OCI-LY3 (cell line): ENCODE data around the gene BCKDK.
"Not testable (repeated sequence)": the region's sequence is repeated elsewhere in the genome, so short reads cannot be mapped to it uniquely, and the experiment has no call there.

Experiments used
- H2AFZ ChIP-seq: fragments of 200-600, 300-600 bp; shearing (Covaris generic); 2 replicates; pipeline ENCODE4 v1.6.0; 2014; ENCODE audit warnings: antibody characterized with exemption, low read depth, low read length
- H3K27ac ChIP-seq: fragments of 200-600, 300-600 bp; sonication (generic); 2 replicates; pipeline ENCODE4 v1.5.1; 2014; ENCODE audit warnings: mild to moderate bottlenecking, low read length, moderate library complexity, mixed read lengths
- H3K27me3 ChIP-seq: fragments of 200-600, 300-600 bp; sonication (generic); 2 replicates; pipeline ENCODE4 v1.6.1; 2014; ENCODE audit warnings: low read depth, low read length, mixed read lengths
- H3K36me3 ChIP-seq: fragments of 200-600, 300-600 bp; sonication (generic); replicated peaks from 2 replicates; pipeline ENCODE3; 2014; ENCODE audit warnings: low read depth, low read length, mixed read lengths
- H3K4me1 ChIP-seq: fragments of 300-600, 200-600 bp; sonication (generic); 2 replicates; pipeline ENCODE4 v1.6.1; 2014; ENCODE audit warnings: low read length, mixed read lengths
- H3K4me2 ChIP-seq: fragments of 200-600, 300-600 bp; sonication (generic); 2 replicates; pipeline ENCODE4 v1.6.1; 2014; ENCODE audit warnings: low read length, mixed read lengths
- H3K4me3 ChIP-seq: fragments of 300-600, 200-600 bp; sonication (generic); 2 replicates; pipeline ENCODE4 v1.5.1; 2014; ENCODE audit warnings: antibody characterized with exemption, mild to moderate bottlenecking, low read length, moderate library complexity
- H3K79me2 ChIP-seq: fragments of 300-600, 200-600 bp; shearing (Covaris generic); 2 replicates; pipeline ENCODE4 v1.6.1; 2014; ENCODE audit warnings: mild to moderate bottlenecking, low read length, mixed read lengths
- H3K9ac ChIP-seq: fragments of 300-600, 200-600 bp; shearing (Covaris generic); 2 replicates; pipeline ENCODE4 v1.6.0; 2014; ENCODE audit warnings: mild to moderate bottlenecking, low read length, moderate library complexity
- H3K9me3 ChIP-seq: fragments of 200-600, 300-600 bp; shearing (Covaris generic); 2 replicates; pipeline ENCODE4 v1.6.1; 2014; ENCODE audit warnings: low read length, mixed read lengths; ENCODE audit not compliant: insufficient read depth
- H4K20me1 ChIP-seq: fragments of 200-600, 300-600 bp; sonication (generic); 2 replicates; pipeline ENCODE4 v1.6.1; 2016; ENCODE audit warnings: low read length, mixed read lengths; ENCODE audit not compliant: insufficient read depth
- CTCF ChIP-seq: fragments of 200-600, 300-600 bp; sonication (generic); IDR thresholded peaks from 2 replicates; pipeline ENCODE4 v1.5.1; 2014; ENCODE audit warnings: antibody characterized with exemption, low read length, low read depth
- EZH2phosphoT487 ChIP-seq: fragments of 200-600 bp; shearing (Covaris generic); IDR thresholded peaks from 2 replicates; pipeline ENCODE4 v1.6.1; 2018; ENCODE audit warnings: antibody characterized with exemption, mixed run types, low read depth

Gene BCKDK

GRCh38 chr16:31094088-31094423 lies 14.1 kb upstream of the BCKDK start:
- Histone ChIP-seq H3K36me3 (peaks cover 11% of the 10 kb centered on the region), H3K4me2 (peak overlapping the region; percentile 80), H2AFZ (peak overlapping the region; percentile 96; the same call in 1 of the 2 replicates), H3K9me3 (no peaks in the 10 kb centered on the region), H3K4me3 (peak overlapping the region; percentile 85), H3K9ac (peak overlapping the region; percentile 85), H4K20me1 (0 out of 2 replicates have a peak, but pooled peaks cover 4% of the 10 kb centered on the region), H3K79me2 (peaks cover 39% of the 10 kb centered on the region), H3K27ac (peak overlapping the region; percentile 71), H3K4me1 (peaks cover 12% of the 10 kb centered on the region), H3K27me3 (no peaks in the 10 kb centered on the region)
- TF ChIP-seq EZH2phosphoT487, result no peak
- TF ChIP-seq CTCF, result no peak

DNA sequence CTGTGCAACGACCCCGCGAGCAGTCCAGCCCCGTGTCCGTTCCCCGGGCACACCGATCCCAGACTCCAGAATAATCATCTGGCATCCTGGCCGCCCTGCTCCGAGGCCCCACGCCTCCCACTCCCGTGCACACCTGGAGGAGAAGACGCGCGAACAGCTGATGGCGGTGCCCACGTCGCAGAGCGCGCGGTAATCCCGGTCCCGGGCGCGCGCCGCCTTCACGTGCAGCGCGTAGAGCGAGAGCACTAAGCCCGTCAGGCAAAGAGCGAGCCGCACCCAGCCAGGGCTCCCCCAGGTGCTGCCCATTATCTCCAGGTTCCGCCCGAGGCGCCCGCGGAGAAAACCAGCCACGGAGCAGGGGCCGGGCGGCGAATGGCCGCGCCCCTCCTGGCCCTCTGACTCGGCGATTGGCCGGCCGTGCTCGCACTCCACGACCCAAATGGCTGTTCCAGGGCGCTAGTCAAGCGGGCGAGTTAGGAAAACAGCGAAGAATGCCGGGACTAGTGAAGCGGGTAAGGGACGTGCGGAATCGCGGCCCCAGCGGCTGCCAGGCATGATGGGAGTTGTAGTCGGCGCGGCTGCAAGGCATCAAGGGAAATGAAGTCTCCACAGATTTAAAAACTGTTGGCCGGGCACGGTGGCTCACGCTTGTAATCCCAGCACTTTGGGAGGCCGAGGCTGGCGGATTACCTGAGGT lies 13.6 kb upstream of the BCKDK start, which contains the start of gene VKORC1:
Gene VKORC1 (minus strand): TSS at position 374 of the 697 bp plus-strand sequence. CDS start 68 bp downstream, at position 306.
- Histone ChIP-seq H3K27me3 (no peaks in the 10 kb centered on the region), H3K79me2 (peaks cover 39% of the 10 kb centered on the region), H3K36me3 (peaks cover 11% of the 10 kb centered on the region), H3K9ac (peak within 1 kb of the TSS; percentile 85), H3K4me3 (peak within 1 kb of the TSS; percentile 85), H3K4me1 (peaks cover 12% of the 10 kb centered on the region), H3K4me2 (peak within 1 kb of the TSS; percentile 80), H3K27ac (peak within 1 kb of the TSS; percentile 71), H4K20me1 (0 out of 2 replicates have a peak, but pooled peaks cover 4% of the 10 kb centered on the region), H2AFZ (peak within 1 kb of the TSS; percentile 96), H3K9me3 (no peaks in the 10 kb centered on the region)
- no peak for TF ChIP-seq EZH2phosphoT487

- Histone ChIP-seq H2AFZ (no peak overlapping the region), H3K9me3 (no peaks in the 10 kb centered on the region), H3K4me1 (peaks cover 8% of the 10 kb centered on the region), H3K27me3 (no peaks in the 10 kb centered on the region), H3K27ac (no peak overlapping the region), H3K36me3 (no peaks in the 10 kb centered on the region), H4K20me1 (no peaks in the 10 kb centered on the region), H3K4me2 (no peak overlapping the region), H3K4me3 (no peak overlapping the region), H3K9ac (no peak overlapping the region), H3K79me2 (no peaks in the 10 kb centered on the region)
- TF ChIP-seq EZH2phosphoT487 (no peak), CTCF (no peak)
Measured at GRCh38 chr16:31099860-31100638, 8.1 kb upstream of the BCKDK start.

- H3K36me3 ChIP-seq, H3K9me3 ChIP-seq, H2AFZ ChIP-seq, H3K4me1 ChIP-seq, H3K4me2 ChIP-seq, H3K4me3 ChIP-seq, H3K79me2 ChIP-seq, H3K9ac ChIP-seq, H3K27me3 ChIP-seq, H4K20me1 ChIP-seq, H3K27ac ChIP-seq: not testable (repeated sequence)
Measured at GRCh38 chr16:31100876-31101641, 7.1 kb upstream of the BCKDK start.
